Measurements from ENCODE around the gene PCNT.
"Not testable (repeated sequence)": the region's sequence is repeated elsewhere in the genome, so short reads cannot be mapped to it uniquely, and the experiment has no call there.

The PCNT gene

DNA sequence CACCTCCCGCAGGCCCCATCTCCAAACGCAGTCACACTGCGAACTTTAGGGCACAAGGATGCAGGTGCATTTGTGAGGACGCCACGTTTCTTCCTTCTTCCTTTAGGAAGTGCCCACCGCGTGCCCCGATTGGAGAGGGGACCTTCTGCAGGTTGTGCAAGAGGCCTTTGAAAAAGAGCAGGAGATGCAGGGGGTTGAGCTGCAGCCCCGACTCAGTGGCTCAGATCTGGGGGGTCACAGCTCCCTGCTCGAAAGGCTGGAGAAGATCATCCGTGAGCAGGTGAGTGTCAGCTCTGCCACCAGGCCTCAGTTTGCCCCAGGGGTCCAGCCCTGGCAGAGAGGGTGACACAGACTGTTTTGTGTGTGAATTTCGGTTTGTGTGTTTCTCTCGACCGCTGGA is 103.6 kb downstream of the PCNT start:
- no peak for DNase-seq (ENCODE audit: low read depth)

DNA sequence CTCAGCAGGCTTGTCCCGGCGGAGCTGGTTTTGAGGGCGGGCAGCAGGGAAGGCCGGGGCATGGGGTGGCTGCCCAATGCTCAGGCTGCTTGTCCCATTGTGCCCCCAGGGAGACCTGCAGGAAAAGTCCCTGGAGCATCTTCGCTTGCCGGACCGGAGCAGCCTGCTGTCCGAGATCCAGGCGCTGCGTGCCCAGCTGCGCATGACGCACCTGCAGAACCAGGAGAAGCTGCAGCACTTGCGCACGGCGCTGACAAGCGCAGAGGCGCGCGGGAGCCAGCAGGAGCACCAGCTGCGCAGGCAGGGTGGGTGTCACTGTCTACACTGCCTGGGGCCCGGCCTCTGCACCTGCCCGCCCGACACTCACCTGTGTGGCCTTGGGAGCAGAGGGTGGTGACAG is 104.3 kb downstream of the PCNT start:
- DNase-seq (ENCODE audit: low read depth) = no peak

DNA sequence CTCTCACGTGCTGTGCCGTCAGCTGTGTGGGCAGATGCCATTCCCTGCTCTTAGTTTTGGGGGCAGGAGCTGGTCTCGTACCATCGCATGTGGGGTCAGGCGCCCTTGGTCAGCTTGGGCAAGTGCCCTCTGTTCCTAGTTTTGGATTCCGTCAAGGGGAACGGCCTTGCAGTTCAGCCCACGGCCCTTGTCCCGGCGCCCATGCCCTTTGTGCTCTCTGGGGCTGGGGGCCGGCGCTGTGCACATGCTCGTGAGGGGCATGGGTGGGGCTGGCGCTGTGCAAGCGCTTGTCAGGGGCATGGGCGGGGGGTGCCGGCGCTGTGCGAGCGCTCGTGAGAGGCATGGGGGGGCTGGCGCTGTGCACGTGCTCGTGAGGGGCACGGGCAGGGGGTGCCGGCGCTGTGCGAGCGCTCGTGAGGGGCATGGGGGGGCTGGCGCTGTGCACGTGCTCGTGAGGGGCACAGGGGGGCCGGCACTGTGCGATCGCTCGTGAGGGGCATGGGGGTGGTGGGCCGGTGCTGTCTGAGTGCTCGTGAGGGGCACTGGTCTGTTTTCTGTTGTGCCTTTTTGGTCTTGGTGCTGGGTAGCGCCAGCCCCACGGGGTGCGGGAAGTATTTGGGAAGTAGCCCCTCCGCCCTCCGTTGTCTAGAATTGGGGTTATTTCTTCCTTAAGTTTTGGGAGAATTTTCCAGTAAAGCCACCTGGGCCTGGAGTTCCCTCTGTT is 105.2 kb downstream of the PCNT start:
- DNase-seq (ENCODE audit: low read depth) = no peak

DNA sequence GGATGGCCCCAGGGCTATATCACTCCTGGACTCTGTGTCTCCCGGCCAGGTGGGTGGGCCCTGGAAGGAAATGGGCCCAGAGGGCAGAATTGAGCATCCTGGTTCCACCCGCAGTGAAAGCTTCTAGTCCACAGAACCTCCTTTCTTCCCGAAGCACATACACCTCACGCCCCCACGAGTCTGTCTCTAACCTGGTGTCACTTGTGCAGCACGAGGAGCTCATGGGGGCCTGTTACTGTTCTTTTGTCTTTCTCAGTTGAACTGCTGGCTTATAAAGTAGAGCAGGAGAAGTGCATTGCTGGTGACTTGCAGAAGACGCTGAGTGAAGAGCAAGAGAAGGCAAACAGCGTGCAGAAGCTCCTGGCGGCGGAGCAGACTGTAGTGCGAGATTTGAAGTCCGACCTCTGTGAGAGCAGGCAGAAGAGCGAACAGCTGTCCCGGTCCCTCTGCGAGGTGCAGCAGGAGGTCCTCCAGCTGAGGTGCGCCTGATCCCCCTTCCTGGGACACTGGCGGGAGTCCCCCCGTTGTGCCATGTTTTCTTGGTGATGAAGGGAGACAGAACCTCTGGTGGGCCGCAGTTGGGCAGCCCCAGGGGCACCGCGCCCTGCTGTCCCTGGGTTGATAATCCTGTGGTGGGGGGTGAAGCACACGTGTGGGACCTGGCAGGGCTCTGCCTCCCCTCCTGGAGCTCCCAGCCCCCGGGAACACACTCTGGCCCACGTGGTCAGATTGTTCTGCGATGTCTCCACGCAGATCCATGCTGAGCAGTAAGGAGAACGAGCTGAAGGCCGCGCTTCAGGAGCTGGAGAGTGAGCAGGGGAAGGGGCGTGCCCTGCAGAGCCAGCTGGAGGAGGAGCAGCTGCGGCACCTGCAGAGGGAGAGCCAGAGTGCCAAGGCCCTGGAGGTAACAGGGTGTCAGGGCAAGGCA is 106.1 kb downstream of the PCNT start:
- no peak for DNase-seq (ENCODE audit: low read depth)

DNA sequence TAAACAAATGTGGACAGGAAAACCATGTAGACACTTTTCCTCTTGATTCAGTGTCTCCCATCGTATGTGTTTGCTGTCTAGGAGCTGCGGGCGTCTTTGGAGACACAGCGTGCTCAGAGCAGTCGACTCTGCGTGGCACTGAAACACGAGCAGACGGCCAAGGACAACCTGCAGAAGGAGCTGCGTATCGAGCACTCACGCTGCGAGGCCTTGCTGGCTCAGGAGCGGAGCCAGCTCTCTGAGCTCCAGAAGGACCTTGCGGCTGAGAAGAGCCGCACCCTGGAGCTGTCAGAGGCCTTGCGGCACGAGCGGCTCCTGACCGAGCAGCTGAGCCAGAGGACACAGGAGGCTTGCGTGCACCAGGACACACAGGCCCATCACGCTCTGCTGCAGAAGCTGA is 107.5 kb downstream of the PCNT start:
- DNase-seq (ENCODE audit: low read depth) = no peak

DNA sequence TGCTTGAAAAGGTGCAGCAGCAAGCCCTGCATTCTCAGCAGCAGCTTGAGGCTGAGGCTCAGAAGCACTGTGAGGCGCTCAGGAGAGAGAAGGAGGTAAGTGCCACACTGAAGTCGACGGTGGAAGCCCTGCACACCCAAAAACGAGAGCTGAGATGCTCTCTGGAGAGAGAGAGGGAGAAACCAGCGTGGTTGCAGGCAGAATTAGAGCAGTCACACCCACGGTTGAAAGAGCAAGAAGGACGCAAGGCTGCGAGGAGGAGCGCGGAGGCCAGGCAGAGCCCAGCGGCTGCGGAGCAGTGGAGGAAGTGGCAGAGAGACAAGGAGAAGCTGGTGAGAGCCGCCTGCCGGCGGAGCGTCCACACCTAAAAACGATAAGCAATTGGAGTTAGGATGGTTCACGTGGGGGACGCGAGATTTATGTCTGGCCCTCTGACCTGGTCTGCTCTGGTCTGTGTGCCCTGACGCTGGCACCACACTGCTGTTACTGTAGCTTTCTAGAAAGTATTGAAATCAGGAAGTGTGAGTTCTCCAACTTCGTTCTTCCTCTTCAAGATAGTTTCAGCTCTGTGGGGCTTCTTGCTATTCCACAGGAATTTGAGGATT is 108.0 kb downstream of the PCNT start:
- no peak for DNase-seq (ENCODE audit: low read depth)

DNA sequence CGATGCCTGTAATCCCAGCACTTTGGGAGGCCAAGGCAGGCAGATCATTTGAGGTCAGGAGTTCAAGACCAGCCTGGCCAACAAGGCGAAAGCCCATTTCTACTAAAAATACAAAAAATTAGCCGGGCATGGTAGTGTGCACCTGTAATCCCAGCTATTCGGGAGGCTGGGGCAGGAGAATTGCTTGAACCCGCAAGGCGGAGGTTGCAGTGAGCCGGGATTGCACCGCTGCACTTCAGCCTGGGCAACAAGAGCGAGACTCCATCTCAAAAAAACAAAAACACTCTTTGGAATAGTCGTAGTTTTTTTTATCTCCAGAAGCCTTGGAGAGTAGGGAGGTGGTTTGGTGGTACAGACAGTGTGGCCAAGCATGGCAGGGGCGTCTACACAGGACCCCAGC is 109.2 kb downstream of the PCNT start:
- not testable (repeated sequence) for DNase-seq (ENCODE audit: low read depth)

DNA sequence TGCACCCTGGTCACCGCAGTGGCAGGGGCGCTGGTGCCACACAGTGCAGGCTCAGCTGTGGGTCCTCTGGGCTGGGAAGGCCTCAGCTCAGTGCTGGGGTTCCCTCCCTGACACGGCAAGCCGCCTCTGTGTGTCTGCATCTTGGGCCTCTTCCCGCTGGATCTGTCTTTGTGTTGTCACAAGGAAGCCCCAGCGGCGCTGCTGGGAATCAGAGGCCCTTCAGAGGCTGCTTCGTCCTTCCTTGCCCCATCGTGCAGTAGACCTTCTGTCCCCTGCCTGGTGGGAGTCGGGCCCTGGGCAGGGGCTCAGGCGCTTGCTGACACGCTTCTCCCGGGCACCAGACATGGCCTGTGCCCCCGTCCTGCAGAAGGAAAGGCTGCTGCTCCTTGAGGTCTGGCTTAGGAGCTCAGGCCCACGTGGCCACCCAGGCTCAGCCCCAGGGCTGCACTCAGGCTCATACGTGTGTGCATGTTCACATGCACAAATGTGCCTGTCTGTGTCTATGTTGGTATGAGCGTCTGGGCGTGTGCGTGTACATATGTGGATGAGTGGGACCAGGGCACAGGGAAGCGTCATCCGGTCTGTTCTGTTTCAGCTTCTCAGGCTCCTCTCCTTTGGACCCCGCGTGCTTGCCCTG is 110.5 kb downstream of the PCNT start:
- DNase-seq (ENCODE audit: low read depth) = no peak

DNA sequence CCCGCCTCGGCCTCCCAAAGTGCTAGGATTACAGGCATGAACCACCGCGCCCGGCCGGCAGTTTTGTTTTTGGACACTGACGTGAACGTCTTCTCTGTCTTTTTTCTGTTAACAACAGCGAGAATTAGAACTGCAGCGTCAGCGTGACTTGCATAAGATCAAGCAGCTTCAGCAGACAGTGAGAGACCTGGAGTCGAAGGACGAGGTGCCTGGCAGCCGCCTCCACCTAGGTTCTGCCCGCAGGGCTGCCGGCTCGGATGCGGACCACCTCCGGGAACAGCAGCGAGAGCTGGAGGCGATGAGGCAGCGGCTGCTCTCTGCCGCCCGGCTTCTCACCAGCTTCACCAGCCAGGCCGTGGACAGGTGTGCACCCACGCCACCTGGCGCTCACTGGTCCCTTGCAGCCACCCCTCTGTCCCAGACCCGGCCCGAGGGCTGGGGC is 111.9 kb downstream of the PCNT start:
- no peak for DNase-seq (ENCODE audit: low read depth)

DNA sequence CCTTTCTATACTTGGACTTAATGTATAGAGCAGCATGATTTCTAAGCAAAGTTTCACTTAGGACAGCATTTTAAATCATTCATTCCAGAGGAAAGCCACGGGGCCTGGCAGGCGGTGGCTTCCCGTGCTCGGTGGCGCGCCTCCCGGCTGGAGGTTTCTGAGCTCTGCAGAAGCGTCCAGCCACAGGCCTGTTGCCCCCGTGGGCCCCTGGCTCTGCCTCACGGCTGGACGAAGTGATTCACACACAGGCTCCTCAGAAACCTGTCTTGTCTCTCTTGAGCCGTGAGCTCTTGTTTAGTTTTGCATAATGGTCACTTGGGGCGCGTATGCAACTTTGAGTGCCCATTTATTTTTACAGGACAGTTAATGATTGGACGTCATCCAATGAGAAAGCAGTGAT is 112.7 kb downstream of the PCNT start:
- no peak for DNase-seq (ENCODE audit: low read depth)

DNA sequence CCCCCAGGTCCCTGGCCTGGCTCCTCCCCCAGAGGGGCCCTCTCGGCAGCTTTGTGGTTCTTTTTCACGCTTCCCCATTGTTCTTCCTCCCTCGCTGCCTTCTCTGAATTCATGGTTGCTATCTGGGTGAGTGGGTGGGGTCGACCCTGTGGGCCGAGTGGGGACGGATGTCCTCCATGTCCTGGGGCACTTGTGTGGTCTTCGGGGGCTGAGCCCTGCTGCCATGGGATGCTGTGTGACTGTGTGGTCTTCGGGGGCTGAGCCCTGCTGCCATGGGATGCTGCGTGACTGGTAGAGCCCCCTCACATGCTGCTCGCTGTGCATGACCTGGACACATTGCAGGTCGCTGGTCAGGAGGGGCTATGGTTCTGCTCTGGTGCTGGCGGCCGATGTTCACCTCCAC is 113.1 kb downstream of the PCNT start:
- DNase-seq (ENCODE audit: low read depth) = no peak

DNA sequence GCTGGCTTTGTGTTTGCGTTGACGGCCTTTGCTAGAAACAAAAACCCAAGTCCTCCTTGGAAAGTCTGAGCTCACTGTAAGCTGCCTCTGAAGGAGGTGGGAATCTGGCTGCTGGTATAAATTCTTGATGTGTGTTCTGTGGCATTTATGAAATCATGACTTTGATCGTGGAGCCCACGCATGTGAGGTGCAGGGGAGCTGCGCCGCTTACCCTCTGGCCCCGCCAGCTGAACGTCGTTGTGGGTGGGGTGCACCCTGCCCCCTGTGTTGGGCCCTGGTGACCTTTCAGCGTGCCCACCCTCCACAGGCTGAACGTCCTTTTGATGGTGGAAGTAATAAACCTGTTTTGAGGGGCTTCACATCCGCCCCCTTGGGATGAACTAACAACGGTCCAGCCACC is 113.6 kb downstream of the PCNT start:
- no peak for DNase-seq (ENCODE audit: low read depth)

DNA sequence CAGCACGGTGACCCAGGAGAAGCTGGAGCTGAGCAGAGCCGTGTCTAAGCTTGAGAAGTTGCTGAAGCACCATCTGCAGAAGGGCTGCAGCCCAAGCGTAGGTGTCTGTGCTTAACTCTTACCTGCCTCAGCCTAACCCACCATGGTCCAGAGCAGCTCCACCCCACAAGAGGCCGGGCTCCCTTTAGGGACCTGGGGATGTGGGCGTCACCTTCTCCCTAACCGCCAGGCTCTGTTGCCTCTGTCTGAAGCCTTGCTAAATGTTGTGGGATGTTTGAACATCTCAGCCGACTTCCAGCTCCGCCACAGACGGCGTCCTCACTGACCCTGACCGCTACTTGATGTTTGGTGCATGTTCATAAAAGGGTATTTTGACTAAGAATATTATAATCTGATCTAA is 114.3 kb downstream of the PCNT start:
- DNase-seq (ENCODE audit: low read depth) = no peak

DNA sequence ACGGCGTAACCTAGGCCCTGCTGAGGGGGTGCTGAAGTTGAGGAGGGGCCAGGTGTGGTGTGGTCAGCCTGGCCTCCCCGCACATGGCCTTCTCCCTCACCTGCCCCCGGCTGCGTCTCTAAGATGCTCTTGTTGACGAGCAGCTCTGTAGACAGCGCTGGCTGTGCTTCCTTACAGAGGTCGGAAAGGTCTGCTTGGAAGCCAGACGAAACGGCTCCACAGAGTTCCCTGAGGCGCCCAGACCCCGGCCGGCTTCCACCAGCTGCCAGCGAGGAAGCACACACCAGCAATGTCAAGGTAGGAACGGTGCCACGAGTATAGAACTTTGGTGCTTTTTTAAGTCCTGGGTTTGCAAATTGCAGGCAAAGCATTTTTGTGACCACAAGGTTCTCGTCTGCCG is 116.0 kb downstream of the PCNT start:
- no peak for DNase-seq (ENCODE audit: low read depth)

DNA sequence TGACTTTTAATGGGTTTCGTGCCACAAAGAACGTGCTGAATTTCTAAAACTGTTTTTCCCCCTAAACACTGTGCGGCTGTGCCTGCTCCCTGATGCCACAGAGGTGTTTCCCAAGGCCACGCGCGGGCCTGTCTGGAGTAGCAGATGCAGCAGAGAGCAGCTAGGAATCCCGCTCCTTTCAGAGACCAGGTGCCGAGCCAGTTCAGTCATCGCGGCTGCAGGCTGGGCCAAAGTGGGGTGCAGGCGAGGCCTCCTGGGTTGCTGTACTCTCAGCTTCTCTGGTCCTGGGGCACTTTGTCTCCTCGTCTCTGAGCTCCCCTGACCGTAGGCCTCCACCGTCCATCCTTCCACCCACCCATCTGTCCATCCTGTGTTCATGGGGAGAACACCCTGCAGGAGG is 117.4 kb downstream of the PCNT start:
- DNase-seq (ENCODE audit: low read depth) = no peak

DNA sequence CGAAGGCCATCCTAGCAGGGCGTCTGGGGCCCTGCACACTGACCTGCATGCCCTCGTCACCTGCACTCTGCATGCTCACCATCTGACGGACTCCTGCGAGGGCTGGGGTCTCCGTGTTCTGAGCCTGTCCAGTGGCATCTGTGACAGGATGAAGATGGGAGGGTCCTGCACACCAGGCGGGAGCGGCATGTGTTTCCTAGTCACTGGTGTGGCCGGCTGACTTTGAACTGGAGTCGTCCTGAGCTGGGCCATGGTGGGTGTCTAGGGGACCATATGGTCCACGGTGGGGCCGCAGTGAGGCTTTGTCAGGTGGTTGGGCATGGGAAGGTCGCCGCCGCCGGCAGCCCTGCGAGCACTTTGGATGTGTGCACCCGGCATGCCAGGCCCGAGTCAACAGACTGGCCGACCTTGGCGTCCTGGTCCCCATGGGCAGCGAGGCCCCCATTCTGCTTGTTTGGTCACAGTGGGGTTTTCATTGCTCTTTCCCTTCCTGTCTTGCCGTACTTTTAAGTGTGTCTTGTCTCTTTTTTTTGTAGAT is 118.1 kb downstream of the PCNT start:
- DNase-seq (ENCODE audit: low read depth) = no peak

DNA sequence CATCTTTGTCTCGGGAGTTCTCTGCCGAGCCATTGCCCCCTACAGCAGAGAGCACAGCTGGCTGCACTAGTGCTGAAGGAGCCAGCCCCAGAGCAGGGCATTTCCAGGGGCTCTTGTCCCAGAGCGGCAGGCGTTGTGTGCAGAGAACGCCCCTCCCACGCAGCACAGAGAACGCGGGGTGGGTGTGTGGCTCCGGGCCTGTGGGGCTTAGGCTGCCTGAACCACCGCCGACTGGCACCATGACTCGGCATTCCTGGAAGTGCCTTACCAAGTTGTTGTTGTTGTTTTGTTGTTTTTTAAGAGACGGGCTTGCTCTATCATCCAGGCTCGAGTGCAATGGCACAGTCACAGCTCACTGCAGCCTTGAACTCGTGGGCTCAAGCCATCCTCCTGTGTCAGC is 119.0 kb downstream of the PCNT start:
- no peak for DNase-seq (ENCODE audit: low read depth)

DNA sequence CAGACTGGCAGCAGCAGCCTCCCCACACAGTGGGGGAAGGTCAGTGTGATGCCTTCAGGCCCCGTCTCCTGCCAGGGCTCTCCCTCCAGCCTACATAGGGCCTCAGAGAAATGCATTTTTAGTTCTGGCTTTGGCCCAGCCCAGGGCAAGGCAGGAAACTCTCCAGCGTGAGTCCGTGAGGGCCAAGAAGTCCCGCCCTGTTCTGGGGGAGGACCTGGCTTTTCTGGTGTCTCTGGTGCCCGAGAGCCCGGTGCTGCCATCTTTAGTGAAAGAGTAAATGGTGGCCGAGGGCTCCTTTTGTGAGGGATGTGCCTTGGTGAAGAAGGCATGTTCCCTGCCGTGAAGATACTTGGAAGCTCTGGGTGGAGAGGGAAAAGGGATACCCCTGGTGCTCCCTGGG is 120.0 kb downstream of the PCNT start:
- no peak for DNase-seq (ENCODE audit: low read depth)

DNA sequence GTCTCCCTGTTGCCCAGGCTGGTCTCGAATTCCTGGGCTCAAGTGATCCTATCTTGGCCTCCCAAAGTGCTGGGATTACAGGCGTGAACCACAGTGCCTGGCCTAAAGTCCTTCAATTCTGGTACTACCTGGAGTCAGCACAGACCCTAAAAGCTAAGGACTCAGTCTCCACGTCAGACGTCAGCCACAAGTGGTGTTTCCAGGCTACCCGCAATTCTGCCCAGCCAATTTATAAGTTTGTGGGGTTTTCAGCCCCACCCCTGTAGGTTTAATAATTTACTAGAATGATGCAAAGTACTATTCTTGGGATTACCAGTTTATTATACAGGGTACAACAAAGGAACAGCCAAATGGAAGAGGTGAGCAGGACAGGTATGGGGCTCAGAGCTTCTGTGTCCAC is 124.2 kb downstream of the PCNT start:
- no peak for DNase-seq (ENCODE audit: low read depth)

DNA sequence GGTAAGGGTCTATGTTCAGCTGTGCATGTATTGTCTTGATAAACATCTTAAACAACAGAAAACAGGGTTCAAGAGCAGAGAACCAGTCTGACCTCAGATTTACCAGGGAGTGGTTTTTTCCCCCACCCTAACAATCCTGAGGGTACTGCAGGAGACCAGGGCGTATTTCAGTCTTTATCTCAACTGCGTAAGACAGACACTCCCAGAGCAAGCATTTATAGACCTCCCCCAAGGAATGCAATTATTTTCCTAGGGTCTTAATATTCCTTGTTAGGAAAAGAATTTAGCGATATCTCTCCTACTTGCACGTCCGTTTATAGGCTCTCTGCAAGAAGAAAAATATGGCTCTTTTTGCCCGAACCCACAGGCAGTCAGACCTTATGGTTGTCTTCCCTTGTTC is 124.9 kb downstream of the PCNT start:
- not testable (repeated sequence) for DNase-seq (ENCODE audit: low read depth)

DNA sequence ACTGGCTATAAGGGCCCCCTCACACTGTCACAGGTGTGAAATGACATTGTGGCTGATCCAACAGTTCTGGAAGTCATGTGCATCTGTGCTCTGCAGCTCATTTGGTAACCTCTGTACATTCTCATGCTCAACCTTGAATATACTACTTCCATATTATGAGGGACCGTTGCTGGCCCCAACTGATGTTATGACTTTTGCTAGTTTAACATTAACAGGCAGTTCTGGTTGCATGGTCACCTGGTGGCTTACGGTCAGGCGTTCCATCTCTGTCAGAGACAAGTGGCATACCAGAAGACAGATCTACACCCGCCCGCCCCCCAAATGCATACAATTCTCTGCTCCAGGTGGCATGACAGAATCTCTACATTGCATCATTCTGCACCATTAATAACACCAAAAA is 128.8 kb downstream of the PCNT start:
- DNase-seq (ENCODE audit: low read depth) = no peak

DNA sequence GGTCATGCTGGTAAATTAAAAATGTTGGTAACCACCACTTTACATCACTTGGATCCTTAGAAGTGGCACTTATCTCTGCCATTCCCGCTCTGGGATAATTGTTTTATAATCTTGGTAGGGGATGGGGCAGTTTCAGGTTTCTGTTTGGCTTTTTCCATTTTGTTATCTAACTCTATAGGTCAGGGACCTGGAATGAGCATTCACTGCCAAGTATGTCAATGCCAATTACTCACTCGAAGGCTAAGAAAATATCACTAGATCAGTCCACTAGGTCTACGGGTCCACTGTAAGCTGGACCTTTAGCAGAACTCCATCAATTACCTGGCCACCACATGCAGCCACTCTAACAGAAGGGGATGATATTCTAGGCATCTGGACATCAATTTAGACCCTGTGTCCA is 130.2 kb downstream of the PCNT start:
- no peak for DNase-seq (ENCODE audit: low read depth)
